Kidney (tissue), 14 donors: ENCODE data around the gene BPIFA1. TPM values are rescaled to one million over a fixed set of nuclear protein-coding genes. Genes with fewer than 3 reads are reported as not detected.

Source experiments
- DNase-seq, 5 donors: peaks; one replicate each; pipeline ENCODE4 v3.0.0-alpha.2; 2013 to 2020
- FAIRE-seq: peaks from 2 replicates; lab custom pipeline; 2012; peaks lifted over from hg19 to GRCh38; lab: Jason Lieb, UNC
- H3K27ac ChIP-seq, 2 donors: one replicate each; pipeline ENCODE4 v1.7.0; 2013; ENCODE audit warnings: low read depth in 2 of 2, low read length in 2 of 2, inconsistent platforms in 1 of 2
- H3K27me3 ChIP-seq: one replicate; pipeline ENCODE4 v1.7.1; 2013; ENCODE audit warnings: low read length, inconsistent platforms; ENCODE audit not compliant: control insufficient read depth, insufficient read depth
- H3K36me3 ChIP-seq, 3 donors: one replicate each; pipeline versions ENCODE4 v1.7.0 to v1.7.1; 2013; ENCODE audit warnings: low read length in 3 of 3, control low read depth in 1 of 3, inconsistent platforms in 1 of 3; ENCODE audit not compliant: insufficient read depth in 3 of 3, control insufficient read depth in 2 of 3
- H3K4me1 ChIP-seq, 3 donors: one replicate each; pipeline versions ENCODE4 v1.7.0 to v1.7.1; 2013; ENCODE audit warnings: low read length in 3 of 3, inconsistent platforms in 1 of 3, low read depth in 1 of 3; ENCODE audit not compliant: control insufficient read depth in 2 of 3, insufficient read depth in 2 of 3
- H3K4me3 ChIP-seq, 3 donors: one replicate each; pipeline versions ENCODE4 v1.7.0 to v1.8.1; 2013; ENCODE audit warnings: low read length in 3 of 3, control low read depth in 1 of 3, inconsistent platforms in 1 of 3
- H3K9ac ChIP-seq, 3 donors: one replicate each; pipeline versions ENCODE4 v1.7.0 to v1.7.1; 2013; ENCODE audit warnings: low read length in 3 of 3, control low read depth in 1 of 3, inconsistent platforms in 1 of 3
- H3K9me3 ChIP-seq, 3 donors: one replicate each; pipeline versions ENCODE4 v1.7.0 to v1.7.1; 2013; ENCODE audit warnings: low read length in 3 of 3, control low read depth in 1 of 3, inconsistent platforms in 1 of 3; ENCODE audit not compliant: control insufficient read depth in 2 of 3, insufficient read depth in 1 of 3
- CTCF ChIP-seq: IDR thresholded peaks from 3 replicates; pipeline ENCODE4 v1.5.1; 2012; ENCODE audit warnings: mild to moderate bottlenecking, moderate library complexity, borderline replicate concordance; ENCODE audit not compliant: insufficient read depth; ENCODE audit errors: extremely low read depth
- intact Hi-C: fragments of 100-400 bp; cut with DNase I; formaldehyde crosslinking; loops from one replicate; pipeline ENCODE4 v1.11.1; 2022
- polyA plus RNA-seq: library from polyadenylated mRNA; stranded (reverse); fragments of 350-450 nt; fragmentation: Illumina TruSeq; extraction: RNeasy Lipid Tissue Mini Kit (QIAGEN cat#74804); gene quantifications from one replicate; pipeline ENCODE4 v1.2.3, GENCODE V29; 2014; ENCODE audit warnings: low read depth, low replicate concordance; ENCODE audit not compliant: insufficient read depth
- total RNA-seq: library from RNA; stranded (reverse); fragmentation: NEBNext Ultra II Directional; extraction: Animal tissue kit (Norgen Biotek cat#: 25700); gene quantifications from one replicate; pipeline ENCODE4 v1.2.1, GENCODE V29; 2021
- donor health status: control.
- donor health status: control.
- donor health status: control.
- donor health status: control.
- donor health status: control.
- donor health status: DM: yes; HTN: yes; CAD: no.
- donor health status: Normal renal cell carcinoma (clear cell type).

BPIFA1 gene
- total and polyA plus RNA-seq, 2 donors from 2014 or later: not detected

GRCh38 chr20:33290852-33291251 lies 55.1 kb downstream of the BPIFA1 start:
- FAIRE-seq: no peak
- Histone ChIP-seq H3K9me3 (no peaks in the 10 kb centered on the region), H3K27me3 (no peaks in the 10 kb centered on the region), H3K9ac (no peak overlapping the region), H3K4me1 (no peaks in the 10 kb centered on the region), H3K36me3 (no peaks in the 10 kb centered on the region), H3K27ac (no peak overlapping the region), H3K4me3 (no peak overlapping the region)
- no peak for TF ChIP-seq CTCF
- DNase-seq: peak in 1 of 5 donors; percentile 52
- intact Hi-C loops: loop anchor here (10.0 kb wide), 1 partner anchor 386 kb away; no protein-coding TSS in a partner anchor

- DNase-seq (no peak), FAIRE-seq (no peak)
- H3K4me1 ChIP-seq: no peaks in the 10 kb centered on the region
- no peak overlapping the region for H3K9ac ChIP-seq
- no peak for TF ChIP-seq CTCF
- intact Hi-C loops: loop anchor here (10.0 kb wide), 1 partner anchor 387 kb away; no protein-coding TSS in a partner anchor
- no peak overlapping the region for H3K27ac ChIP-seq
- no peaks in the 10 kb centered on the region for H3K27me3 ChIP-seq
- no peak overlapping the region for H3K4me3 ChIP-seq
- no peaks in the 10 kb centered on the region for H3K9me3 ChIP-seq
- H3K36me3 ChIP-seq: no peaks in the 10 kb centered on the region
Measured at GRCh38 chr20:33291416-33291815, 55.6 kb downstream of the BPIFA1 start.

- FAIRE-seq (no peak), DNase-seq (peak in 3 of 5 donors; percentile 34 to 51 (median 49))
- no peak overlapping the region for H3K4me3 ChIP-seq
- intact Hi-C loops: loop anchor here (10.0 kb wide), 1 partner anchor 387 kb away; no protein-coding TSS in a partner anchor
- no peaks in the 10 kb centered on the region for H3K9me3 ChIP-seq
- TF ChIP-seq CTCF: peak; percentile 74
- no peaks in the 10 kb centered on the region for H3K4me1 ChIP-seq
- H3K27ac ChIP-seq: no peak overlapping the region
- no peak overlapping the region for H3K9ac ChIP-seq
- H3K36me3 ChIP-seq: no peaks in the 10 kb centered on the region
- no peaks in the 10 kb centered on the region for H3K27me3 ChIP-seq
Measured at GRCh38 chr20:33291830-33292355, 56.1 kb downstream of the BPIFA1 start.

Other genes with a start within 250 kb of the BPIFA1 start
- not detected for gene SUN5, start 231.6 kb upstream of the BPIFA1 start, total RNA-seq
- not detected for gene SUN5, start 231.6 kb upstream of the BPIFA1 start, polyA plus RNA-seq
- gene BPIFB2, start 228.3 kb upstream of the BPIFA1 start, total RNA-seq: not detected
- not detected for gene BPIFB2, start 228.3 kb upstream of the BPIFA1 start, polyA plus RNA-seq
- gene BPIFB6, start 204.3 kb upstream of the BPIFA1 start, total RNA-seq: not detected
- not detected for gene BPIFB6, start 204.3 kb upstream of the BPIFA1 start, polyA plus RNA-seq
- not detected for gene BPIFB3, start 182.1 kb upstream of the BPIFA1 start, total RNA-seq
- gene BPIFB3, start 182.1 kb upstream of the BPIFA1 start, polyA plus RNA-seq: not detected
- not detected for gene BPIFB4, start 156.4 kb upstream of the BPIFA1 start, total RNA-seq
- gene BPIFB4, start 156.4 kb upstream of the BPIFA1 start, polyA plus RNA-seq: not detected
- gene BPIFA2, start 67.8 kb upstream of the BPIFA1 start, total RNA-seq: not detected
- 0.54 TPM for gene BPIFA2, start 67.8 kb upstream of the BPIFA1 start, polyA plus RNA-seq
- not detected for gene BPIFA3, start 18.6 kb upstream of the BPIFA1 start, total RNA-seq
- gene BPIFA3, start 18.6 kb upstream of the BPIFA1 start, polyA plus RNA-seq: not detected
- gene BPIFB1, start 47.2 kb downstream of the BPIFA1 start, total RNA-seq: not detected
- not detected for gene BPIFB1, start 47.2 kb downstream of the BPIFA1 start, polyA plus RNA-seq
- 25.2 TPM for gene CDK5RAP1, start 165.5 kb downstream of the BPIFA1 start, total RNA-seq
- 34.4 TPM for gene CDK5RAP1, start 165.5 kb downstream of the BPIFA1 start, polyA plus RNA-seq
- gene SNTA1, start 207.8 kb downstream of the BPIFA1 start, total RNA-seq: 12.2 TPM
- 53.6 TPM for gene SNTA1, start 207.8 kb downstream of the BPIFA1 start, polyA plus RNA-seq